GM19468 (cell line): Measurements from ENCODE around the gene C2orf49.
A peak's percentile ranks its signal among the peaks of the same experiment; 100 is the strongest.
"Not testable (repeated sequence)": the region's sequence is repeated elsewhere in the genome, so short reads cannot be mapped to it uniquely, and the experiment has no call there.

Experiments
- ATAC-seq: cut with Tn5 transposase; IDR thresholded peaks from one replicate; pipeline ENCODE4 v1.9.1; 2021; ENCODE audit warnings: mild to moderate bottlenecking, moderate library complexity, moderate number of reproducible peaks; ENCODE audit not compliant: unreplicated experiment; ENCODE audit errors: extremely low read depth

C2orf49 gene

GRCh38 chr2:105320651-105321215 lies 16.6 kb upstream of the C2orf49 start:
- no peak for ATAC-seq

GRCh38 chr2:105321875-105322646 lies 15.3 kb upstream of the C2orf49 start:
- no peak for ATAC-seq

GRCh38 chr2:105323111-105323510 lies 14.2 kb upstream of the C2orf49 start:
- ATAC-seq = no peak

GRCh38 chr2:105324101-105324500 lies 13.2 kb upstream of the C2orf49 start:
- no peak for ATAC-seq

- no peak for ATAC-seq
Measured at GRCh38 chr2:105324732-105325131, 12.6 kb upstream of the C2orf49 start.

- no peak for ATAC-seq
Measured at GRCh38 chr2:105325389-105325963, 11.9 kb upstream of the C2orf49 start.

GRCh38 chr2:105327271-105327670 lies 10.1 kb upstream of the C2orf49 start:
- ATAC-seq = not testable (repeated sequence)

- no peak for ATAC-seq
Measured at GRCh38 chr2:105327690-105328089, 9.7 kb upstream of the C2orf49 start.

GRCh38 chr2:105328281-105329196 lies 8.8 kb upstream of the C2orf49 start:
- ATAC-seq = no peak

- ATAC-seq = no peak
Measured at GRCh38 chr2:105329197-105329554, 8.2 kb upstream of the C2orf49 start.

GRCh38 chr2:105329561-105330495 lies 7.5 kb upstream of the C2orf49 start, which contains the start of gene TGFBRAP1:
TSS of gene TGFBRAP1 (minus strand) at chr2:105329735. CDS start at chr2:105308301, 21,434 bp downstream.
- peak; percentile 71 for ATAC-seq

GRCh38 chr2:105330681-105331375 lies 6.5 kb upstream of the C2orf49 start:
- ATAC-seq = no peak

GRCh38 chr2:105334211-105334610 lies 3.1 kb upstream of the C2orf49 start:
- ATAC-seq = no peak

GRCh38 chr2:105335469-105335868 lies 1.9 kb upstream of the C2orf49 start:
- ATAC-seq = no peak

- ATAC-seq = no peak
Measured at GRCh38 chr2:105336786-105337121, 586 bp upstream of the C2orf49 start.

GRCh38 chr2:105338020-105338385 lies 663 bp downstream of the C2orf49 start:
- no peak for ATAC-seq

GRCh38 chr2:105339414-105339813 lies 2.1 kb downstream of the C2orf49 start:
- ATAC-seq = no peak

GRCh38 chr2:105344704-105345345 lies 7.5 kb downstream of the C2orf49 start:
- no peak for ATAC-seq

GRCh38 chr2:105357122-105357521 lies 19.8 kb downstream of the C2orf49 start:
- no peak for ATAC-seq
